ENCODE results near the gene DLX1.

The DLX1 gene

DNA sequence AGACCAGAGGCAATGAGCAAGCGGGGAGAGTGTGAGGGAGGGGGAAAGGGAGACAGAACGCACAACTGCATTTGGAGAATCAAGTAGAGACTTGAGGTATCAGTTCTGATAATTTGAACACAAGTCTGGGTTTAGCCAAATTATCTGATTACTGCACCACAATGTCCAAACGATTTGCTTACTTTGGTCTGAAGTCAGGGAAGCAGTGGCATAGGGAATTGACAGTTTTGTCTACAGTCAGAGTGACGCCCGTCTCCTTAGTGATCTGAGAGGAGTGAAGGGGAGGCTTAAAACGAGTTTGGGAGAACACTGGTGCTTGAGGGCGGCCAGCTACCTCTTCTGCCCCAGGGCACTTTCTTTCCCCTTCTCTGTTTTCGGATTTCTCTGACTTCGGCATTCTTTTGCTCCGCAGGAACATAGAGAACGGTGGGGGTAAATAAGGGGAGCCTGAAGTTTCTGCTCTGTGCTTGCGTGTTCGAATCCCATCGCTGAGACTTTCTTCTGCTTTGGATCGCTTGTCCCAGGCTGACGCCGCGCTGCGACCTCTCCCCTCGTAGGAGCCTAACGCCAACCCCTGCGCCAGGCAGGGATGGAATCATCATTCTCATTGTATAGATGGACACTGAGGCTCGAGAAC, 20.3 kb downstream of the DLX1 start:
- TF ChIP-seq, protein P1, sequence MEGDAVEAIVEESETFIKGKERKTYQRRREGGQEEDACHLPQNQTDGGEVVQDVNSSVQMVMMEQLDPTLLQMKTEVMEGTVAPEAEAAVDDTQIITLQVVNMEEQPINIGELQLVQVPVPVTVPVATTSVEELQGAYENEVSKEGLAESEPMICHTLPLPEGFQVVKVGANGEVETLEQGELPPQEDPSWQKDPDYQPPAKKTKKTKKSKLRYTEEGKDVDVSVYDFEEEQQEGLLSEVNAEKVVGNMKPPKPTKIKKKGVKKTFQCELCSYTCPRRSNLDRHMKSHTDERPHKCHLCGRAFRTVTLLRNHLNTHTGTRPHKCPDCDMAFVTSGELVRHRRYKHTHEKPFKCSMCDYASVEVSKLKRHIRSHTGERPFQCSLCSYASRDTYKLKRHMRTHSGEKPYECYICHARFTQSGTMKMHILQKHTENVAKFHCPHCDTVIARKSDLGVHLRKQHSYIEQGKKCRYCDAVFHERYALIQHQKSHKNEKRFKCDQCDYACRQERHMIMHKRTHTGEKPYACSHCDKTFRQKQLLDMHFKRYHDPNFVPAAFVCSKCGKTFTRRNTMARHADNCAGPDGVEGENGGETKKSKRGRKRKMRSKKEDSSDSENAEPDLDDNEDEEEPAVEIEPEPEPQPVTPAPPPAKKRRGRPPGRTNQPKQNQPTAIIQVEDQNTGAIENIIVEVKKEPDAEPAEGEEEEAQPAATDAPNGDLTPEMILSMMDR (IDR thresholded peaks at IDR 0.05; ENCODE audit: insufficient read depth, low read depth, low read length, missing control alignments) = no peak
- no peak overlapping the region for H3K4me3 ChIP-seq (ENCODE audit: low read depth, low read length)
- DNase-seq (ENCODE audit: low read depth) = no peak

DNA sequence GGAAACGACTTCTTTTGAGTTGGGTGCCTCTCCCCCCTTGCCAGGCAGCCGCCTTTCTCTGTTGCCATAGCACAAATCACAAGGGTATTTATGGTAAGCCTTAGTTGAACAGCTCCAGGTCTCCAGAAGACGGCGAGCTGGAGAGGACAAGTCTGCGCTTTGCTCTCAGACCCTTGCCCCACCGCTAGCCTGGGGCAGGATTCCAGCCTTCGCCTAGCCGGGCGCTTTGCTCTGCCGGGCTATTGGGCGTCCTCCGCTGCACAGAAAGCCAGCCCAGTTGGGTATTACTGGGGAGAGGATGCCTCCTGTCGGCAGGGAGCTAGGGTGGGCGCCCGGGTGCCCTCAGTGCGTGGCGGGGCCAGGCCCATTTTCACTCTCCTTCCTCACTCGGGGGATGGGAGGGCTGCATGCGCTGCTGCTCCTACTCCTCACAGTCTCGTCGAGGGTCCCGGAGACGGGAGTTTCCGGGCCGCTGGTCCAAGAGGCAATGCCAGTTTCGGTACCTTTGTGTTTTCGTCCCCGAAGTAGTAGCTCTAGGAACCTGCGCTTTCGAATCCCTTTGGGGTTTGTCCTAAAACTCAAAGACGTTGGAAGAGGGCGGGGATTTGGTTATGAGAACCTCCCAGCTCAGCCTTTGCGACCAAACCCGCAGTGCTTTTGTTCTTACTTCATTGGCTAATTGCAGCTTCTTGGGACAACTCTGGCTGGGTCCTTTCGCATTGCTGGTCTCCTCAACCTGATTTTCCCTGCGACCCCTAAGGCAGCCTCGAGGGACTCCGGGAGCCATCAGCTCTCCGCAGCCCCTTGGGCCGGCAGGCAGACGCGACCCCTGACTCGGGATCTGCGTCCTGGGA, 21.0 kb downstream of the DLX1 start:
- peak; percentile 46 for DNase-seq (ENCODE audit: low read depth)
- peak overlapping the region; percentile 41 for H3K4me3 ChIP-seq (ENCODE audit: low read depth, low read length)
- TF ChIP-seq, protein P1 (IDR thresholded peaks at IDR 0.05; ENCODE audit: insufficient read depth, low read depth, low read length, missing control alignments) = peak; percentile 55

DNA sequence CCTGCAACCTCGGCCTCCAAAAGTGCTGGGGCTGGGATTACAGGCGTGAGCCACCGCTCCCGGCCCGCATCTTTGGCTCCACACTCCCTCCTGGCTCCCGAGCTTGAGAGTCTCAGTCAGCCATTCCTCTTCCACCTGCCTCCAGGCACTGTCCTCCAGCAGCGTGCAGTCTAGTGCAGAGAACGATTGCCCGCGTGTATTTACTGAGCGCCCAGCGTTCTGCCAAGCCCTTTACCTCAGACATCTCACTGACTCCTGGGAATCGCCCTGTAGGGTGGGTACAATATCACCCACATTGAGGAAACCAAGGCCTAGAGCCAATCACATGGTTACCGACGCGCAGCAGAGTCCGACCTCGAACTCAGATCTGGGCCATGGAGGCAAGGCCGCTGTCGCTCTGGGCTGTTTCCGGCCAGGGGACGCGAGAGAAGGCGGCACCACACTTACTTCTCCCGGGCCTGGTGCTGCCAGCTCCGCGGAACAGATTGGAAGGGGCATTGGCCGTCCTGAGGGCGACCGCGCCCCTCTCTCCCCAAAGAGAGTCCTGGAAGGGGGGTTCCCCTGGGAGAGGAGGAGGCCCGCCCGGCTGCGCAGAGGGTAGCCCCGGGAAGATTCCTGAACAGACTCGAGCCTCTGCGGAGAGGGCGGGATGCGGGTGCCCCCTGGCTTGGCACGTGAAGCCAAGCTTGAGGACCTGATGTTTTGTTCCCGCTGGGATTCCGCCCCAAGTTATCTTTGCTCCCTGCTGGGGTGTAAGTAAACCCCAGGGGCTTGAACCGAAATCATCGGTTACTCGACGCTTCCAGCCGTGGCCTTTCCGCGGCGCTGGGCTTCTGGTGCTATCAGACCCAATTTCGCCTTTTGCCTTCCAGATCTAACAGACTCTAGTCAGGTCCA, 22.6 kb downstream of the DLX1 start:
- TF ChIP-seq, protein P1 (IDR thresholded peaks at IDR 0.05; ENCODE audit: insufficient read depth, low read depth, low read length, missing control alignments) = no peak
- H3K4me3 ChIP-seq (ENCODE audit: low read depth, low read length) = no peak overlapping the region
- no peak for DNase-seq (ENCODE audit: low read depth)

DNA sequence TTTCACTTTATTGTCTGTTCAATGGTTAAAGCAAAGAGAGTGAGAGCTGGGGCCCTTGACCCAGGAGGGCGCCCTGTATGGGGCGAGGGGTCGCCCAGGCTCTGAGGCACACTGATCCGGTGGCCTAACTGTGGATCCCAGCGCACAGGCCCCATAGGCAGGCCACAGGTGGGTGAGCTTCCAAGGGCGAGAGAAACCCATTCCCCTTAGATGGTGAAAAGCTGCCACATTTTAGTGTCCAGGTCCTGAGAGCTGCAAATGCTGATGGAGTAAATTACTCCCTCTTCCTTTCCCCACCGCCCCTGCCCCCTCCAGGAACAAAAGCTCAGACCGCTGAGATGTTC, 23.3 kb downstream of the DLX1 start:
- DNase-seq (ENCODE audit: low read depth) = no peak
- H3K4me3 ChIP-seq (ENCODE audit: low read depth, low read length) = no peak overlapping the region
- TF ChIP-seq, protein P1 (IDR thresholded peaks at IDR 0.05; ENCODE audit: insufficient read depth, low read depth, low read length, missing control alignments) = no peak

DNA sequence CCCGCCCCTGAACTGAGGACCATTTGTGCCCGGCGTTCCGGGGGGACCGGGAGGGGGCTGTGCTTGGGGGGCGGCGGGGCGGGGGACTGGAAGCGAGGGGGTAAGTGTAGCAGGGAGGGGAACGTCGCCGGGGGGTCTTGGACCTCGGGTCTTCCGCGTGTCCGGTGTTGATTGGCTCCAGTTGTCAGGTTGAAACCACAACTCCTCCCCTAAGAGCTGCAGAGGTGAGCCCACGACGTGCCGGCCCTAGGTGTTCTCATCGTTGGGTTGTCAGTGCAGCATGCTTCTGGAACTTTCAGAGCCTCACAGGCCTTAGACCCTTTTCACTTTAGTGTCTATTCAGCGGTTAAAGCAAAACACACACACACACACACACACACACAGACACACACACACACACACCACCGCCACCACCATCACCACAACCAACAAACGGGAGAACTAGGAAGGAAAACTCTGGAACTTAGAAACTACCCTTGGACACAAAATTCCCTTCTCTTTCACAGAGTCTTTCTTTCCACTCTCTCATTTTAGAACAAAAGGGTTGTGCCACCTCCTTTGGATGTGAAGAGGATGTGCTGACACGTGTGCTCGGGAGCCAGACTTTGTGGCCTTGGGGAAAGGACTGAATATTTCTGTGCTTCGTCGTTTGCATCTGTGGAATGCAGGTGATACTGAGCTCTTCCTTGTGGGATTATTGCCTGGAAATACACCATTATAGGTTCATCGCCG, 24.1 kb downstream of the DLX1 start:
- TF ChIP-seq, protein P1 (IDR thresholded peaks at IDR 0.05; ENCODE audit: insufficient read depth, low read depth, low read length, missing control alignments) = no peak
- H3K4me3 ChIP-seq (ENCODE audit: low read depth, low read length) = no peak overlapping the region
- DNase-seq (ENCODE audit: low read depth) = no peak

Data from GM12865 (cell line).